Left colon (tissue), 2 donors: ENCODE results near the gene PDE4C. TPM values are rescaled to one million over a fixed set of nuclear protein-coding genes. Genes with fewer than 3 reads are reported as not detected.

Experiments used
- ATAC-seq: fragments of 200-7000 bp; cut with Tn5 transposase; one replicate; pipeline ENCODE4 v1.9.1; 2020; ENCODE audit warnings: mild to moderate bottlenecking, moderate library complexity
- DNase-seq, 2 donors: peaks; one replicate each; pipeline ENCODE4 v3.0.0-alpha.2; 2020
- intact Hi-C, 2 donors: fragments of 100-400 bp; cut with DNase I in 1 of 2; cut with micrococcal nuclease in 1 of 2; formaldehyde crosslinking; loops; one replicate each; pipeline versions ENCODE4 v1.11.2 to v1.14.0; 2022; cut with DNase I, micrococcal nuclease
- total RNA-seq, 2 donors: library from RNA; stranded (reverse); fragmentation: NEBNext Ultra II Directional; extraction: Animal tissue kit (Norgen Biotek cat#: 25700); gene quantifications; one replicate each; pipeline ENCODE4 v1.2.1, GENCODE V29; 2021
- donor health status: DM: no; HTN: no; CAD: no.
- donor health status: DM: yes; HTN: yes; CAD: no.

PDE4C gene
- total RNA-seq, 2 donors from 2014 or later: 2.5 to 4.3 TPM

DNA sequence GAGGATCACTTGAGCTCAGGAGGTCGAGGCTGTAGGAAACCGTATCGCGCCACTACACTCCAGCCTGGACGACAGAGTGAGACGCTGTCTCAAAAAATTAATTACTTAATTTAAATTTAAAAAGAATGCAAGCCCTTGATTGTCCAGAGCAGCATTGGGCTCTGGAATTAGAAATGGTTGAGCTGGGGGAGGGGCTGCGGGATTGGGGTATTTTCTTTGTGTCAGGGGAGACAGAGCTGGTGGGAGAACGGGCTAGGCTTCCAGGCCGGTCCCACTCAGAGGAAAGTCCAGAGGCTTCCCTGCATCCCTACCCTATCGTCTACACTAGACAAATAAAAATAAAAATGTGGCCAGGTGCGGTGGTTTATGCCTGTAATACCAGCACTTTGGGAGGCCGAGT is 20.2 kb downstream of the PDE4C start:
- DNase-seq (no peak), ATAC-seq (no peak)
- intact Hi-C loops: loop anchor here in 1 of 2 donors (10.0 kb wide), 1 partner anchor 119 kb away; the partner anchor contains the start of gene LSM4

DNA sequence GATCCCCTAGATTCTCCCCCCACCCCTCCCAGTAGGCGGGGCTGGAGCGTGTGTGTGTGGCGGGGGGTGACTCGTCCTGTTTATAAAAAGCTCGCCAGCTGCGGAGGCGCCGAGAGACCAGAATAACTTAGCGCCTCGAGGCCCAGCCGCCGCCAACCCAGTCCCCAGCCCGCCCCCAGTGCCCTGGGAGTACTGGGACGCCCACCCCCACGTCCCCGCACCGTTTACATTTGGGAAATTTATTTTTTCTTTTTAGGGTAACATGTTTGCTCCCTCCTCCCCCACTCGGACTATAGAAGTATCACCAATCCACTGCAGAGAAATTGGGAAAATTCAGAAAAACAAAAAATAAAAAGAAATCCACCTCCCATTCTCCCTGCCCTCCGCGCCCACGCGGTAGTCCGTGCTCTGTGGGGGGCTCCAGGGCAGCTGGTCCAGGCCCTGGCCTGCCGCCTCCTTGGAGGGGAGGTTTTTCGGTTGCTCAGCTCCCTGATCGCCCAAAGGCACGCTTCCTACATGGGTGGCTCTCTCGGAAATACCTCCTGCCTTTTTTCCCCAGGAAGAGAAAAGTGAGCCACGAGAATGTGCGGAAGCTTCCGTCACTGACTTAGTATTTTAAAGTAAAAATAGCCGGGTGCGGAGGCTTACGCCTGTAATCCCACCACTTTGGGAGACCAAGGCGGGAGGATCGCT is 20.9 kb downstream of the PDE4C start:
- intact Hi-C loops: loop anchor here in 1 of 2 donors (10.0 kb wide), 1 partner anchor 119 kb away; the partner anchor contains the start of gene LSM4
- ATAC-seq: peak; percentile 15

GRCh38 chr19:18204394-18205199 is 21.6 kb downstream of the PDE4C start:
- peak; percentile 10 for ATAC-seq
- intact Hi-C loops: loop anchor here in 1 of 2 donors (10.0 kb wide), 1 partner anchor 120 kb away; the partner anchor contains the start of gene LSM4
- DNase-seq: peak in 1 of 2 donors; percentile 73

More for the DNA sequence above, 20.9 kb downstream of the PDE4C start:
- DNase-seq: peak; percentile 81 to 86

DNA sequence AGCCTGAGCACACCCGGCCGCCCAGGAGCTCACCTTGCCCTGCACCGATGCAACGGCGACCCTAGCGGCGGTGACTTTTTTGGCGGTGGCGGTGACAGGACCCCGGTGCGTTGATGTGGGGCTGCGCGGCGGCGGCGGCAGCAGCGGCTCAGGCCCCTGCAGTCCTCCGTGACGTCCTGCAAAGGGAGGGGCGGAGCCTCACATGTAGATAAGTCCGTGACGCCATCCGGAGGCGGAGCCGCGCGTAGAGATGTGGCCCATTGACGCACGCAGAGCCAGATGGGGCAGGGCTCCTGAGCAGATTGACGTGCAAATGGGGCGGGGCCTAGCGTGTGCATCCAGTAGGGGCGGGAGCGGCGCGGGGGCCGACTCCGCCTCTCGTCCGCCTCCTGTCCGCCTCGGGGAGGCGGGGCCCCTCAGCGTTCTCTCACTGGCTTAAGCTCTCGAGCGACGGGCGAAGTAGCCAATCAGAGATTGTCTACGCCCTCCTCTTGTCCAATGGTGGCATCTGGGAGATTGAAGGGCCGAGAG is 22.3 kb downstream of the PDE4C start, which contains the start of gene RAB3A:
RAB3A (minus strand) TSS at position 180 of the 531 bp plus-strand sequence. CDS start 1,302 bp downstream, outside the sequence.
- intact Hi-C loops: loop anchor here in 1 of 2 donors (10.0 kb wide), 1 partner anchor 121 kb away; the partner anchor contains the start of gene LSM4
- peak; percentile 100 for DNase-seq

GRCh38 chr19:18203408-18203862 is 22.8 kb downstream of the PDE4C start:
- ATAC-seq (peak; percentile 24), DNase-seq (peak; percentile 65 to 78)
- intact Hi-C loops: loop anchor here in 1 of 2 donors (10.0 kb wide), 1 partner anchor 121 kb away; the partner anchor contains the start of gene LSM4

More for the DNA sequence above, 22.3 kb downstream of the PDE4C start, which contains the start of gene RAB3A:
- peak; percentile 88 for ATAC-seq

DNA sequence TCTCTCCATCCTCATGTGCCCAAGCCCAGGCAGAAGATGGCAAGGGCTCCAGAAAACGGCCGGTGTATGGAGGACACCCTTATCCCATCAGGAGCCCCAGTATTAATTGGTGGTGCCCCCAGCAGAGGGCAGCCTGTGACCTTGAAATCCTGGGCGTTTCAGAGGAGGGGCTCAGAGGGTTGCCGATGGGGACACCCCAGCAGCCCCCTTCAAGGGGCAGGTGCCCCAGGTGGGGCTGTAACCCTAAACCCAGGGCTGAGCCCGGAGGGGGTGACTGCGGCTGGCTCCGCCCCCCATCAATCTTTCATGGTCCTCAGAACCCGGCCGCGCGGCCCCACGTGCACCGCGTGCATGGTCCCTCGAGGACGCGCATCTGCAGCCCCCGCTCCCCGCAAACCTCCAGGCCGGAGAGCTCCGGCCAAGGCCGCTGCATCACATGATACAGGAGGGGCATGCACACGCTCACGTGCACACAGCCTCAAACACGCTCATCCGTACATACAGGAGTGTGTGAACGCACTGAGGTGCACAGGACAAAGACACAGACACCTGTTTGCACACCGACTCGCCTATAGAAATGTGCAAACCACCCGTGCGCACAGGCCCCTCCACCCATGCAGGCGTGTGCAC is 23.3 kb downstream of the PDE4C start:
- peak; percentile 11 for ATAC-seq
- intact Hi-C loops: loop anchor here in 1 of 2 donors (10.0 kb wide), 1 partner anchor 122 kb away; the partner anchor contains the start of gene LSM4
- DNase-seq: peak in 1 of 2 donors; percentile 64

DNA sequence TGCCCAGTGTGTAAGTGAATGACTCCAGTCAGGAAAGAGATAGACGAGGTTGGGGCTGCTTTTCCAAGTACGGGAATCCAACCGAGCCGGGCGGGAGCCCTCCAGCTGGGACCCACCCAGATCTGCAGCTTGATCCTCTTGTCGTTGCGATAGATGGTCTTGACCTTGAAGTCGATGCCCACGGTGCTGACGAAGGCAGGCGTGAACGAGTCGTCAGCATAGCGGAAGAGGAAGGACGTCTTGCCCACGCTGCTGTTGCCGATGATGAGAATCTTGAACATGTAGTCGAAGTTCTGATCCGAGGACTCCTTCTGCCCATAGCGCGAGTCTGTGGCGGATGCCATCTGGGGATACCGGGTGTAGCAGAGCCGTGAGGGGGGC is 23.9 kb downstream of the PDE4C start:
- no peak for DNase-seq
- intact Hi-C loops: loop anchor here in 1 of 2 donors (10.0 kb wide), 1 partner anchor 122 kb away; the partner anchor contains the start of gene LSM4
- ATAC-seq: no peak

GRCh38 chr19:18198374-18198773 is 27.9 kb downstream of the PDE4C start:
- intact Hi-C loops: no loop called here
- no peak for ATAC-seq
- DNase-seq: no peak

DNA sequence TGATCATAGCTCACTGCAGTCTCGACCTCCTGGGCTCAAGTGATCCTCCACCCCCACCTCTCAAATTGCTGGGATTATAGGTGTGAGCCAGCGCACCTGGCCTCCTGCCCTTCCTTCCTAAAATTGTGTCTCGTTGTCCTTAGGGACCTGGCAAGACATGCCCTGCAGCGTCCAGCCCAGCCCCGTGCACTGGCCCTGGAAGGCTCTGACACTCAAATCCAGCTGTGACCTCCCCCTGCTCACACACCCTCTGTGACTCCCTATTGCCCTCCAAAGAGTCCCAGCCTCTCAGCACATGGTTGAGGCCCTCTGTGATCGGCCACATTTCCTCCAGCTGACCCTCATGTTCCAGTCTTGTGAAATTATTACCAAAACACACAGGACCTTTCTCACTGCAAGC is 28.3 kb downstream of the PDE4C start:
- intact Hi-C loops: no loop called here
- DNase-seq: no peak

GRCh38 chr19:18197306-18197705 is 28.9 kb downstream of the PDE4C start:
- intact Hi-C loops: no loop called here
- ATAC-seq (no peak), DNase-seq (no peak)

More for the DNA sequence above, 28.3 kb downstream of the PDE4C start:
- ATAC-seq: no peak

- no peak for DNase-seq
- no peak for ATAC-seq
- intact Hi-C loops: no loop called here
These were observed 29.8 kb downstream of the PDE4C start for GRCh38 chr19:18196511-18196845.

DNA sequence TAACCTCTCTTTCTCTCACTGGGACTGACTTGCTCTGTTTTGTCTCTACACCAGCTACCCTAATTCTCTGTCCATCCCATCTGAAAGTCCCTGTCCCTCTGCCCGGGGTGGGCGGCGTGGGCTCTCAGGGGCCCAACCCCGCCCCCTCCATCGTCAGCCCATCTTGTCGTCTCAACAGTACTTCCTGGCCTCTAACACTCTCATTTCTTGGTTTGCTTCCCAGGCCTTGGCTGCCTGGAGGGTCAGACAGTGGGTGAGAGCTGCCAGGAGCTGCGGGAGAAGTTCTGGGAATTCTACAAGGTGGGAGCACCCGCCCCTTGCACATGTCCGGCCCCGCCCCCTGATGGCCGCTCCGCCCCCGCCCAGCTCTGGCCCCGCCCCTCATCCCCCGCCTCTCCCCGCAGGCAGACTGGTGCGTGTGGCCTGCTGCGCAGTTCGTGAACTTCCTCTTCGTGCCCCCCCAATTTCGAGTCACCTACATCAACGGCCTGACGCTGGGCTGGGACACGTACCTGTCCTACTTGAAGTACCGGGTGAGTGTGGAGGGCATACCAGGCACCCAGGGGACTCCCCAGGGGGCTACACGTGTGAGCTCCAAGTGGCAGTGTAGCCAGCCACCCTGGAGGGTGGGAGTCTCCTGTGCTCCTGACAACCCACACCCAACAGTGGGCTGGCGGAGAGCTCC is 31.5 kb downstream of the PDE4C start:
- intact Hi-C loops: no loop called here
- DNase-seq (peak; percentile 57 to 66), ATAC-seq (no peak)

DNA sequence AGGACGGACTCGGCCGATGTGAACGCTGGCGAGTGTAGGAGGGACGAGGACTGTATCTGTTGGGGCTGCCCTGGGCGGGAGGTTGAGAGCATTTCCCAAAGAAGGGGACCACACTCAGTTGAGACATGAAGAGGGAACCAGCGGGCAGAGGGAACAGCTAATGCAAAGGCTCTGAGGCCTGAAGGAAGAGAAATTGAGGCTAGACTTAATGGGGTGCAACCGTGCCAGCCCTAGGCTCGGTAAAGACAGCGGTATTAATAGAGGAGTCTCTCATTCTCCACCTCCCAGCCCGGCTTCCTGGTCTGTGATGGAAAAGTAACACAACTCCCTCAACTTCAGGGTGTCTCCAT is 32.1 kb downstream of the PDE4C start:
- ATAC-seq: no peak
- intact Hi-C loops: no loop called here
- DNase-seq: no peak

GRCh38 chr19:18193388-18194180 is 32.7 kb downstream of the PDE4C start:
- DNase-seq: peak; percentile 48 to 57
- peak; percentile 6 for ATAC-seq
- intact Hi-C loops: no loop called here

DNA sequence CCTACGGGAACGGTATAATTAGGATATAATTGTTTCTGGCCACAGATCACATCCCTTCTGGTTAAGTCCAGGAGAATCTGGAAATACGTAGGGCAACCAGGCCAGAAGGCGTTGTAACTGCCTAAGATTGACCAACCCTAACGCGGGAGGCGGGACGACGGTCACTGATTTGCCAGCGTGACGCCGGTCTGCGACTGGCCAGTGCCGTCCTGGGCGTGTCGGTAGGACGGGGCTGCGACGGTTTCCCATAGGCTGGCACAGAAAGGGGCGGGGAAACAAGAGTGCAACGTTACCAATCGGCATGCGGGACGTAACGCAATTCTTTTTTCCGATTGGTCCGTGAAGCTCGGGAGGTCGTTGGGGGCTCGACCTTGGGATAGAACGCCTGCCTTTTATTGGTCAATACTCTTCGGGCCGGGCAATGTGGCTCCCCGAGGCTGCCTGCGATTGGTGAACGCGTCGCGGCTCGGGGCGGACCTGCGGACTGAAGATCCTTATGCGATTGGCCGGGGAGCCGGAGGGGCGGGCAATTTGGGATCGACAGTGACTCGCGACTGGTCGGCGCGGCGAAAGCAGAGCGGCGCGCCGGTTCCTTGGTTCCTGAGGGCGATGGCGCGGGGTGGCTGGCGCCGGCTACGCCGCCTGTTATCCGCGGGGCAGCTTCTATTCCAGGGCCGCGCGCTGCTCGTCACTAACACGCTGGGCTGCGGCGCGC is 33.4 kb downstream of the PDE4C start, which contains the start of gene MPV17L2:
MPV17L2 (plus strand) TSS at position 546 of the 715 bp plus-strand sequence; CDS start at position 610, 64 bp downstream.
- DNase-seq (peak; percentile 99 to 100), ATAC-seq (peak; percentile 84)
- intact Hi-C loops: no loop called here

- intact Hi-C loops: no loop called here
- ATAC-seq (no peak), DNase-seq (no peak)
These were observed 34.6 kb downstream of the PDE4C start for GRCh38 chr19:18191640-18192062.

GRCh38 chr19:18190278-18190677 is 36.0 kb downstream of the PDE4C start:
- no peak for ATAC-seq
- no peak for DNase-seq
- intact Hi-C loops: no loop called here
